ENCODE data around the gene VARS1. TPM values are rescaled to one million over a fixed set of nuclear protein-coding genes. Genes with fewer than 3 reads are reported as not detected.

Gene VARS1
- total and polyA plus RNA-seq, 2 of the 8 experiments (the other 6 are each of a cell fraction or from before 2014, with no cell fraction given) = 53.5 to 162 TPM

GRCh38 chr6:31765559-31765909 is 30.0 kb downstream of the VARS1 start:
- Histone ChIP-seq H2AK5ac (ENCODE audit: low read depth, low read length) (no peak overlapping the region), H3K4me2 (ENCODE audit: insufficient read depth in 1 of 2, low read depth in 2 of 2, low read length in 2 of 2) (peak overlapping the region; percentile 31 to 77; a peak in 3 of 4 replicates), H4K91ac (replicated peaks; ENCODE audit: insufficient read length, low read length) (no peak overlapping the region), H3K56ac (replicated peaks; ENCODE audit: insufficient read length, low read depth, low read length) (no peak overlapping the region), H3K9me3 (ENCODE audit: insufficient read depth in 2 of 2, low read depth in 1 of 2, low read length in 1 of 2) (no peaks in the 10 kb centered on the region), H2BK20ac (ENCODE audit: low read length) (0 out of 2 replicates have a peak overlapping the region, but pooled peaks have one; percentile 61), H3K4me3 (ENCODE audit: extremely low read depth in 1 of 4, insufficient read depth in 2 of 4, low read depth in 3 of 4, low read length in 4 of 4) (no peak overlapping the region; a peak in 1 of 8 replicates), H3K27ac (ENCODE audit: low read depth, low read length) (no peak overlapping the region), H3K9ac (replicated peaks in 1 of 4; ENCODE audit: extremely low read depth in 1 of 4, low read depth in 3 of 4, low read length in 3 of 4) (no peak overlapping the region), H2BK15ac (ENCODE audit: low read length) (no peak overlapping the region), H3K4ac (replicated peaks; ENCODE audit: insufficient read length, low read depth, low read length) (no peak overlapping the region), H3K27me3 (replicated peaks in 1 of 4; ENCODE audit: control insufficient read depth in 3 of 4, extremely low read depth in 1 of 4, insufficient read depth in 3 of 4, low read length in 3 of 4) (no peaks in the 10 kb centered on the region), H2AFZ (ENCODE audit: low read length) (no peak overlapping the region), H2BK12ac (ENCODE audit: low read depth, low read length) (no peak overlapping the region), H3K14ac (ENCODE audit: insufficient read length) (no peak overlapping the region), H3K4me1 (replicated peaks in 1 of 4; ENCODE audit: control insufficient read depth in 3 of 4, insufficient read depth in 4 of 4, low read length in 3 of 4) (peaks cover 0 to 11% (median under 1%) of the 10 kb centered on the region in 4 experiments; a peak in 4 of 7 replicates), H4K20me1 (replicated peaks in 1 of 2; ENCODE audit: control insufficient read depth in 1 of 2, insufficient read depth in 2 of 2, low read length in 2 of 2) (no peaks in the 10 kb centered on the region), H3K23me2 (ENCODE audit: low read depth, low read length) (peaks cover 3% of the 10 kb centered on the region; the same call in 1 of the 2 replicates), H3K23ac (ENCODE audit: insufficient read length) (no peak overlapping the region), H3K79me1 (ENCODE audit: low read depth, low read length) (no peaks in the 10 kb centered on the region), H4K8ac (ENCODE audit: extremely low read depth, insufficient read depth, low read length) (no peak overlapping the region), H2BK120ac (replicated peaks; ENCODE audit: low read depth, low read length) (no peak overlapping the region), H3K18ac (ENCODE audit: extremely low read depth, low read length) (no peak overlapping the region), H2BK5ac (ENCODE audit: low read depth, low read length) (0 out of 2 replicates have a peak overlapping the region, but pooled peaks have one; percentile 9), H3K36me3 (ENCODE audit: control insufficient read depth in 2 of 4, insufficient read depth in 4 of 4, low read length in 3 of 4) (peaks cover 0 to 13% (median 0%) of the 10 kb centered on the region in 4 experiments; a peak in 3 of 8 replicates), H4K5ac (ENCODE audit: insufficient read length, low read depth, low read length) (no peak overlapping the region), H3K79me2 (ENCODE audit: control insufficient read depth in 1 of 2, insufficient read depth in 2 of 2, low read length in 2 of 2) (no peaks in the 10 kb centered on the region)
- CTCF ChIA-PET (ENCODE audit: partially characterized antibody) = interaction anchor here (0.6 to 2.2 kb wide), 18 partner anchors 9 to 114 kb away, joined by 3 to 23 read pairs (median 4); partner anchors contain the start of genes CLIC1, DDAH2, LSM2 and LY6G5C
- FAIRE-seq (no peak), DNase-seq (ENCODE audit: low read depth in 1 of 2, low spot score in 2 of 2) (no peak)
- TF ChIP-seq POLR2AphosphoS5 (IDR thresholded peaks at IDR 0.05; ENCODE audit: low read depth, low read length) (no peak), NRF1 (IDR thresholded peaks at IDR 0.05; ENCODE audit: low read depth, low read length) (no peak), CBX8 (IDR thresholded peaks at IDR 0.05; ENCODE audit: borderline replicate concordance, low read depth, low read length) (no peak), PHF8 (conservative IDR thresholded peaks at IDR 0.05; ENCODE audit: low read depth, low read length) (no peak), RFX5 (IDR thresholded peaks at IDR 0.05; ENCODE audit: borderline replicate concordance, low read depth, low read length) (no peak), SUZ12 (IDR thresholded peaks at IDR 0.05; ENCODE audit: low read length) (no peak), BCL11A (IDR thresholded peaks at IDR 0.05; ENCODE audit: low read depth in 2 of 2, low read length in 2 of 2) (no peak), EZH2 (IDR thresholded peaks at IDR 0.05; ENCODE audit: low read depth, low read length, severe bottlenecking) (no peak), TAF1 (IDR thresholded peaks at IDR 0.05; ENCODE audit: low read depth, low read length) (no peak), SP4 (IDR thresholded peaks at IDR 0.05; ENCODE audit: low read length) (no peak), GTF2F1 (IDR thresholded peaks at IDR 0.05; ENCODE audit: borderline replicate concordance, low read depth, low read length) (no peak), EGR1 (IDR thresholded peaks at IDR 0.05; ENCODE audit: borderline replicate concordance, low read depth, low read length) (no peak)
- 93% methylated on average over 4 of the region's 9 CpGs; no CpG with 5 or more reads in 1 of the 2 experiments for WGBS, 2 experiments (ENCODE audit: extremely low coverage in 1 of 2, insufficient coverage in 1 of 2, insufficient read length in 1 of 2, insufficient replicate concordance in 2 of 2, low coverage in 1 of 2, low lambda C conversion rate in 2 of 2, missing lambda C conversion rate in 1 of 2)
- POLR2A ChIA-PET (ENCODE audit: partially characterized antibody) = interaction anchor here (1.0 to 2.0 kb wide), 19 partner anchors 11 to 132 kb away, joined by 3 to 14 read pairs (median 4); partner anchors contain the start of genes CLIC1, DDAH2, EHMT2 and GPANK1
